ENCODE measurements around the gene NXNL1. TPM values are rescaled to one million over a fixed set of nuclear protein-coding genes. Genes with fewer than 3 reads are reported as not detected.
A peak's percentile ranks its signal among the peaks of the same experiment; 100 is the strongest.

The NXNL1 gene
- total RNA-seq, 1 experiment from 2014 or later, result not detected

DNA sequence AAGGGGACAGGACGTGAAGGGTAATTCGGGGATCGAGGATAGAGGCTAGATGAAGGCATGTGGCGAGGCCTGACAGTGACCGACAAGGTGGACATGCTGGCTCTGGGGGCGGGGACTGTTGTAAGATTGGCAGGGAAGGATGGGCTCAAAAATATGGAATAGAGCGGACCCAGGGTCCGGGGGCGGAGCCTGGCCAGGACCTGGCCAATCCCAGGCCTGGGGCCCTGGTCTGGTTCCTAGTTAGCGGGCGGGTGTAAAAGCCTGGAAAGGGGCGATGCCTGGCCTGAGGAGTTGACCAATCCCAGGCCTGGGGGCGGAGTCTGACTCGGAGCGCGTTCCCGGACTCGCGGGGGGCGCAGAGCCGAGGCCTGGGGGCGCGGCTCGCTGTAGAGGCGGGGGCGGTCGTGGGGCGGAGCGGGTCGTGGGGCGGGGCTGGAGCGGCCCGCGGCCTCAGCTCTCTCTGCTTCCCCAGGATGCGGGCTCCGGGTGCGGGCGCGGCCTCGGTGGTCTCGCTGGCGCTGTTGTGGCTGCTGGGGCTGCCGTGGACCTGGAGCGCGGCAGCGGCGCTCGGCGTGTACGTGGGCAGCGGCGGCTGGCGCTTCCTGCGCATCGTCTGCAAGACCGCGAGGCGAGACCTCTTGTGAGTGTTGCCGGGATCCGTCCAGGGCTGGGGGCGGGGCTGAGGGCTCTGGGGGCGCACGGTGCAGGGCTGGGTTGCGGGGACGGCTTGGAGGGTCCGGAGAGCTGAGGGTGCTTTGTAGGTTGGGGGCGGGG lies 9.5 kb upstream of the NXNL1 start, which contains the start of gene SLC27A1:
TSS of gene SLC27A1 (plus strand) at position 457 of the 774 bp plus-strand sequence. CDS start at position 474, 17 bp downstream.
- ATAC-seq (peak; percentile 94), DNase-seq (ENCODE audit: low read depth, low spot score) (no peak)
- CTCF ChIA-PET, result interaction anchor here (0.6 kb wide), 1 partner anchor 389 kb away, joined by 5 read pairs; no protein-coding TSS in a partner anchor
- Histone ChIP-seq H3K9me3 (ENCODE audit: control insufficient read depth, insufficient read depth, low read depth, low read length) (no peaks in the 10 kb centered on the region), H3K4me1 (ENCODE audit: control insufficient read depth, insufficient read depth, low read length) (peaks cover 9% of the 10 kb centered on the region), H3K4me3 (ENCODE audit: low read depth in 2 of 2, low read length in 2 of 2) (peak within 1 kb of the TSS; percentile 58 to 77), H3K27ac (ENCODE audit: low read length) (peak within 1 kb of the TSS; percentile 79), H3K36me3 (ENCODE audit: control insufficient read depth, insufficient read depth, low read length) (no peaks in the 10 kb centered on the region), H3K27me3 (ENCODE audit: control insufficient read depth, insufficient read depth, low read length) (no peaks in the 10 kb centered on the region)
- TF ChIP-seq SIN3A (IDR thresholded peaks at IDR 0.05; ENCODE audit: borderline replicate concordance, insufficient read depth, low read depth, low read length), result no peak
- no peak for TF ChIP-seq CTCF (IDR thresholded peaks at IDR 0.05)
- no peak for TF ChIP-seq POLR2AphosphoS5 (IDR thresholded peaks at IDR 0.05; ENCODE audit: low read depth, low read length)
- no peak for TF ChIP-seq REST (IDR thresholded peaks at IDR 0.05; ENCODE audit: insufficient read depth in 1 of 2, low read depth in 2 of 2, low read length in 1 of 2)
- in situ Hi-C loops (cut with HindIII; ENCODE audit: low pct_unique_long_range_greater_than_20kb, low sequenced_read_pairs) (no loop called here), intact Hi-C loops (cut with micrococcal nuclease; ENCODE audit: unreplicated experiment) (no loop called here)
- no TSS peak for BruUV-seq (replicated peaks)
- POLR2A ChIA-PET, result interaction anchor here (0.7 kb wide), 1 partner anchor 98 kb away, joined by 3 read pairs; no protein-coding TSS in a partner anchor

DNA sequence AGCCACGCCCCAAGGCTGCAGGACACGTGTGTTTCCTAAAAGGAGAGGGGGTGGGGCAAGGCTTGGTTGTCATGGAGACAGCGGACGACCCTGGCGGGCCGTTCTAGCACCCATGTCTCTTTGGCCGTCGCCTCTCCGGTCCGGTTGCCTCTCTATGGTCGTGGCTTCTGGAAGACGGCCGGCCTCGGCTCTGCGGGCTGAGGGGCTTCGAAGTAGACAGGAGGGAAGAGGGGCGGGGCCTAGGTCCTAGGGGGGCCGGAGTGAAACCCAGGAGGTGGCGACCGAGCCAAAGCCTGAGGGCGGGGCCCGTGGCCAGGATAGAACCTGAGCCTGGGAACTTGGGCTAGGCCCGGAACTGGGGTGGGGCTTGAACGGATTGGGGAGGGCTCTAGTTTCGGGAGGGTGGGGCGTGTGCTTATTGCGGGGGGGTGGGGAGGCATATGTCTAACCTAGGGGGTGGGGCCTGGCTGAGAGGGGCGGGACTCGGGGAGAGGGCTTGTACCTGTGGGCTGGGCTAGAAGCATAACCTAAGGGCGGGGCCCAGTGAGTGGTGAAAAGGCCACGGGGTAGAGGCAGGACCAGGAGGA lies 8.8 kb upstream of the NXNL1 start:
- H3K27ac ChIP-seq (ENCODE audit: low read length), result peak overlapping the region; percentile 79
- ChIA-PET POLR2A (no interaction called here), CTCF (interaction anchor here (0.6 kb wide), 1 partner anchor 42 kb away, joined by 3 read pairs; the partner anchor contains the start of gene PGLS)
- BruUV-seq (replicated peaks), result no TSS peak
- H3K27me3 ChIP-seq (ENCODE audit: control insufficient read depth, insufficient read depth, low read length), result no peaks in the 10 kb centered on the region
- H3K4me3 ChIP-seq (ENCODE audit: low read depth in 2 of 2, low read length in 2 of 2), result peak overlapping the region; percentile 58 to 77
- no peaks in the 10 kb centered on the region for H3K36me3 ChIP-seq (ENCODE audit: control insufficient read depth, insufficient read depth, low read length)
- intact Hi-C loops (cut with micrococcal nuclease; ENCODE audit: unreplicated experiment) (loop anchor here (10.0 kb wide), 1 partner anchor 75 kb away; the partner anchor contains the start of gene CCDC194), in situ Hi-C loops (cut with HindIII; ENCODE audit: low pct_unique_long_range_greater_than_20kb, low sequenced_read_pairs) (no loop called here)
- peak; percentile 84 for ATAC-seq
- TF ChIP-seq TCF7L2 (IDR thresholded peaks at IDR 0.05; ENCODE audit: low read depth, low read length) (no peak), CTCF (IDR thresholded peaks at IDR 0.05) (no peak), POLR2AphosphoS5 (IDR thresholded peaks at IDR 0.05; ENCODE audit: low read depth, low read length) (no peak), SIN3A (IDR thresholded peaks at IDR 0.05; ENCODE audit: borderline replicate concordance, insufficient read depth, low read depth, low read length) (no peak), REST (IDR thresholded peaks at IDR 0.05; ENCODE audit: insufficient read depth in 1 of 2, low read depth in 2 of 2, low read length in 1 of 2) (no peak)
- peak; percentile 82 for DNase-seq (ENCODE audit: low read depth, low spot score)
- H3K4me1 ChIP-seq (ENCODE audit: control insufficient read depth, insufficient read depth, low read length), result peaks cover 6% of the 10 kb centered on the region
- no peaks in the 10 kb centered on the region for H3K9me3 ChIP-seq (ENCODE audit: control insufficient read depth, insufficient read depth, low read depth, low read length)

Measured in Panc1 (cell line).